ENCODE results near the gene ASMT. TPM values are rescaled to one million over a fixed set of nuclear protein-coding genes. Genes with fewer than 3 reads are reported as not detected.
"Not testable (repeated sequence)": the region's sequence is repeated elsewhere in the genome, so short reads cannot be mapped to it uniquely, and the experiment has no call there.

The ASMT gene
- total RNA-seq, 1 donor from 2014 or later, result not detected

GRCh38 chrX:1629244-1629643 is 14.4 kb downstream of the ASMT start:
- Mint-ChIP-seq H3K4me1 (ENCODE audit: low read depth) (no peaks in the 10 kb centered on the region), H3K4me3 (no peak overlapping the region), H3K27me3 (ENCODE audit: insufficient read depth) (no peaks in the 10 kb centered on the region), H3K9me3 (no peaks in the 10 kb centered on the region), H3K27ac (no peak overlapping the region), H3K36me3 (ENCODE audit: low read depth) (no peaks in the 10 kb centered on the region)
- no peak for DNase-seq (ENCODE audit: low spot score)
- intact Hi-C loops (cut with micrococcal nuclease), result no loop called here

- H3K4me1 Mint-ChIP-seq (ENCODE audit: low read depth), result peaks cover 5% of the 10 kb centered on the region
- H3K4me3 Mint-ChIP-seq, result no peak overlapping the region
- no peak for DNase-seq (ENCODE audit: low spot score)
- H3K9me3 Mint-ChIP-seq, result peaks cover 16% of the 10 kb centered on the region
- intact Hi-C loops (cut with micrococcal nuclease), result no loop called here
- H3K27ac Mint-ChIP-seq, result no peak overlapping the region
- H3K27me3 Mint-ChIP-seq (ENCODE audit: insufficient read depth), result peaks cover 4% of the 10 kb centered on the region
- H3K36me3 Mint-ChIP-seq (ENCODE audit: low read depth), result peaks cover 2% of the 10 kb centered on the region
These were observed 31.1 kb downstream of the ASMT start for GRCh38 chrX:1646009-1646408.

- peaks cover 4% of the 10 kb centered on the region for H3K27me3 Mint-ChIP-seq (ENCODE audit: insufficient read depth)
- H3K4me1 Mint-ChIP-seq (ENCODE audit: low read depth), result peaks cover 10% of the 10 kb centered on the region
- no peak overlapping the region for H3K4me3 Mint-ChIP-seq
- H3K9me3 Mint-ChIP-seq, result peaks cover 16% of the 10 kb centered on the region
- DNase-seq (ENCODE audit: low spot score), result no peak
- H3K36me3 Mint-ChIP-seq (ENCODE audit: low read depth), result peaks cover 2% of the 10 kb centered on the region
- no peak overlapping the region for H3K27ac Mint-ChIP-seq
- intact Hi-C loops (cut with micrococcal nuclease), result no loop called here
These were observed 34.8 kb downstream of the ASMT start for GRCh38 chrX:1649621-1650020.

DNA sequence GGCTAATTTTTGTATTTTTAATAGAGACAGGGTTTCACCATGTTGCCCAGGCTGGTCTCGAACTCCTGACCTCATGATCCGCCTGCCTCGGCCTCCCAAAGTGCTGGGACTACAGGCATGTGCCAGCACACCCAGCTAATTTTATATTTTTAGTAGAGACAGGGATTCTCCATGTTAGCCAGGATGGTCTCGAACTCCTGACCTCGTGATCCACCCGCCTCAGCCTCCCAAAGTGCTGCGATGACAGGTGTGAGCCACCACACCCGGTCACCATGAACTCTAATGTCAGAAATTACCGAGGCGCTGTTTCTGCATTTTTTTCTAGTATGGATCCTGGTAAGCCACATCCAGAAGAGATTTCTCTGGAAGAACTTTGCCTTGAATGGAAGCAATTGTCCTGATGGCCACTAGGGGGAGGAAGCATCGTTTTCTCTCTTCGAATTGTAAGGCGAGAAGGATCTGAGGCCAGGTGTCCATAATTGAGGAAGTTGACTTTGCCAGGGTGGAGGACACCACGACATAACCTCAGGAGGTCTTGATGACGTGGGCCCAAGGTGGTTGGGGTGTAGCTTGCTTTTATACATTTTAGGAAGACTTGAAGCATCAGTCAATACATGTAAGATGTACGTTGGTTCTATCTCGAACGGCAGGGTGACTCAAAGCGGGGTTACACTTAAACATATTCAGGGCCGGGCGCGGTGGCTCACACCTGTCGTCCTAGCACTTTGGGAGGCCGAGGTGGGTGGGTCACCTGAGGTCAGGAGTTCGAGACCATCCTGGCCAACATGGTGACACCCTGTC is 37.4 kb downstream of the ASMT start:
- not testable (repeated sequence) for H3K27ac Mint-ChIP-seq; H3K36me3 Mint-ChIP-seq (ENCODE audit: low read depth)
- intact Hi-C loops (cut with micrococcal nuclease), result loop anchor here (1.0 kb wide), 1 partner anchor 941 kb away; no protein-coding TSS in a partner anchor

DNA sequence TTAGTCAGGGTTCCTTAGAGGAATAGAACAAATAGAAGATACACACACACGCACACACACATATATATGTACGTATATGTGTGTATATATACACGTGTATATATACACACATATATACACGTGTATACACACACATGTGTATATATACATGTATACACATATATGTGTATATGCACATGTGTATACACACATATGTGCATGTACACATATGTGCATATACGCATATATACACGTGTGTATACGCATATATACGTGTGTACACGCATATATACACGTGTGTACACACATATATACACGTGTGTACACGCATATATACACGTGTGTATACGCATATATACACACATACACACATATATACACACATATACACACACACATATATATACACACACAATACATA is 41.5 kb downstream of the ASMT start:
- Mint-ChIP-seq H3K4me1 (ENCODE audit: low read depth) (peaks cover 36% of the 10 kb centered on the region), H3K9me3 (no peaks in the 10 kb centered on the region), H3K27ac (peak overlapping the region; percentile 99), H3K27me3 (ENCODE audit: insufficient read depth) (no peaks in the 10 kb centered on the region), H3K36me3 (ENCODE audit: low read depth) (peaks cover 9% of the 10 kb centered on the region), H3K4me3 (no peak overlapping the region)
- no peak for DNase-seq (ENCODE audit: low spot score)
- intact Hi-C loops (cut with micrococcal nuclease), result no loop called here

More for the DNA sequence above, 37.4 kb downstream of the ASMT start:
- peaks cover 13% of the 10 kb centered on the region for H3K4me1 Mint-ChIP-seq (ENCODE audit: low read depth)
- not testable (repeated sequence) for H3K27me3 Mint-ChIP-seq (ENCODE audit: insufficient read depth); H3K4me3 Mint-ChIP-seq; H3K9me3 Mint-ChIP-seq
- peak; percentile 6 for DNase-seq (ENCODE audit: low spot score)

DNA sequence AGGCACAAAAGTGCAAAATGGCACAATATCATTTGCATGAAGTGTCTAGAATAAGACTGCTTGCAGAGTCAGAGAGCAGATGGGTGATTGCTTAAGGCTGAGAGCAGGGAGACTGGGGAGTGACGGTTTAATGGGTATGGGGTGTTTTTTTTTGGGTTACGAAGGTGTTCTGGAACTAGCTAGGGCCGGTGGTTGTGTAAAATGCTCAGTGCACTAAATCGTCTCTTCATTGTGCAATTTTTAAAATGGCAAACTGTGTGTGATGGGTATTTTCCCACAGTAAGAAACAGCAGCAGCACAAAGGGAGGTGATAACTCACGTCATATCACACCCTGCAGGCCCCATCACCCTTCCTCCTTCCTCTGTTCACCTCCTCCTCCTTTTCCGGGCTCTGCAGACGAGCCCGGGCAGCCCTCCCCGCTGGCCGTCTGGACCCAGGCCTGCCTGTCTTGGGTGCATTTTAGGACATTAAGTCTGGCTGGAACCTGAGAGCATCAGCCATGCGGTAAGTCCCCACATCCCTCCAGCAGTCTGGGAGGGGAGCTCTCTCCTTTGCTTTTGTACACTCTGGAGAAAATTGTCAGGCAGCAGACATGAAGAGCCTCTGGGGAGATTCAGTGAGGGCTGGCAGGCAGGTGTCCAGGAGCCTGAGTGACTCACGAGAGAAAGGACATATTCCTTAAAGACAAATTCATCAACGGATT is 42.7 kb downstream of the ASMT start:
- DNase-seq (ENCODE audit: low spot score), result peak; percentile 51
- peak overlapping the region; percentile 98 for H3K4me3 Mint-ChIP-seq
- H3K36me3 Mint-ChIP-seq (ENCODE audit: low read depth), result peaks cover 9% of the 10 kb centered on the region
- H3K27ac Mint-ChIP-seq, result peak overlapping the region; percentile 99
- H3K27me3 Mint-ChIP-seq (ENCODE audit: insufficient read depth), result no peaks in the 10 kb centered on the region
- intact Hi-C loops (cut with micrococcal nuclease), result loop anchor here (1.0 kb wide), 2 partner anchors 66 to 952 kb away; partner anchors contain the start of gene AKAP17A
- H3K9me3 Mint-ChIP-seq, result no peaks in the 10 kb centered on the region
- H3K4me1 Mint-ChIP-seq (ENCODE audit: low read depth), result peaks cover 36% of the 10 kb centered on the region

DNA sequence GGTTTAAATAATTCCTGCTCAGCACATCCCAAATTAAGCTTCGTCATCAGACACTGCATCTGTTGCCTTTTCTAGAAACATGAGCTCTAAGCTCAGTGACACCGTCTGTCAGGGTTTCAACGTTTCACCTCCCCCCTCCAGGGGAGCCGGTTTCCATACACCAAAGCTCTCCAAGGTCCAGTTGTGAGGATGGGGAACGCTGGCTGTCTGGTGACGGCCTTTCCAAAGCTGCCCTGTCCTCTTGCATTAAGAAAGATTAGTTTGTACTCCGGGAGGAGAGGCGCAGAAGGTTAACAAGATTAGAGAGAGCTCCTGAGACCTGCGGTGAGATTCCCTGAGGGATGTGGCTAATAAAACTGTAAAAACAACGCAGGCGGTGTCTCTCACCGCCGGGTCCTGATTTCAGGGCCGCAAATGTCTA is 43.2 kb downstream of the ASMT start:
- H3K4me1 Mint-ChIP-seq (ENCODE audit: low read depth), result peaks cover 38% of the 10 kb centered on the region
- H3K36me3 Mint-ChIP-seq (ENCODE audit: low read depth), result peaks cover 10% of the 10 kb centered on the region
- intact Hi-C loops (cut with micrococcal nuclease), result no loop called here
- peak overlapping the region; percentile 99 for H3K27ac Mint-ChIP-seq
- DNase-seq (ENCODE audit: low spot score), result no peak
- no peaks in the 10 kb centered on the region for H3K27me3 Mint-ChIP-seq (ENCODE audit: insufficient read depth)
- no peaks in the 10 kb centered on the region for H3K9me3 Mint-ChIP-seq
- H3K4me3 Mint-ChIP-seq, result peak overlapping the region; percentile 98

DNA sequence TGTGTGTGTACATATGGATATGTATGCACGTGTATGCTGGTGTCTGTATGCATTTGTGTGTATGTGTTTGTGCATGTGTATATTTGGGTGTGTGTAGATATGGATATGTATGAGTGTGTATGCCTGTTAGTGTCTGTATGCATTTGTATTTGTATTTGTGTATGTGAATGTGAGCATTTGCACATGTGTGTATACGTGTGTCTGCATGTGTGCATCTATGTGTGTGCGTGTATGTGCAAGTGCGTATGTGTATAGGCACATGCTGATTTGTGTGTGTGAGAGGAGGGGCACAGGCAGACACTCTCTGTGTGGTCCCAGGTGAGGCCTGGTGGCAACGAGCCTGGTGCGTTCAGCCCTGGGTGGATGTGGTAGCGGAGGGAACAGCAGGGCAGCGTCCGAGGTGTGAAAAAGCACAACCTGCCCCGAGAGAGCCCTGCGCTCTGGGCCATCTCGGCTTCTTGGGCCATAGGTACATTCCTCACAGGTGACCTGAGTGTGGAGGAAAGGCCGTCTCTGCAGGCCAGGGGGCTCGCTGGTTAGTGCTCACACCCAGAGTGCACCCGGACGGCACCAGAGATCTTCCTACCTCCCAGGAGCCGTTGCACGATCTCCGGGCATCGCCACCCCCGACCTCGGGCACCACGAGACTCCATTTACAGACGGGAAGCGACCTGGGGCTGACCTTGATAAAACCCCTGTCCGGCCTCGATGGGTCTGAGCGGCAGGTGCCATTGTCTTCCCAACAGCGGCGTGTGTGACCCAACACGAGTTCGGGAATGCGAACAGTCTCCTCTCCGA is 45.0 kb downstream of the ASMT start:
- no peak overlapping the region for H3K27ac Mint-ChIP-seq
- H3K36me3 Mint-ChIP-seq (ENCODE audit: low read depth), result peaks cover 16% of the 10 kb centered on the region
- peak overlapping the region; percentile 98 for H3K4me3 Mint-ChIP-seq
- peaks cover 45% of the 10 kb centered on the region for H3K4me1 Mint-ChIP-seq (ENCODE audit: low read depth)
- H3K27me3 Mint-ChIP-seq (ENCODE audit: insufficient read depth), result no peaks in the 10 kb centered on the region
- intact Hi-C loops (cut with micrococcal nuclease), result loop anchor here (5.0 kb wide), 1 partner anchor 842 kb away; the partner anchor contains the start of genes DHRSX and ZBED1
- H3K9me3 Mint-ChIP-seq, result no peaks in the 10 kb centered on the region
- DNase-seq (ENCODE audit: low spot score), result no peak

DNA sequence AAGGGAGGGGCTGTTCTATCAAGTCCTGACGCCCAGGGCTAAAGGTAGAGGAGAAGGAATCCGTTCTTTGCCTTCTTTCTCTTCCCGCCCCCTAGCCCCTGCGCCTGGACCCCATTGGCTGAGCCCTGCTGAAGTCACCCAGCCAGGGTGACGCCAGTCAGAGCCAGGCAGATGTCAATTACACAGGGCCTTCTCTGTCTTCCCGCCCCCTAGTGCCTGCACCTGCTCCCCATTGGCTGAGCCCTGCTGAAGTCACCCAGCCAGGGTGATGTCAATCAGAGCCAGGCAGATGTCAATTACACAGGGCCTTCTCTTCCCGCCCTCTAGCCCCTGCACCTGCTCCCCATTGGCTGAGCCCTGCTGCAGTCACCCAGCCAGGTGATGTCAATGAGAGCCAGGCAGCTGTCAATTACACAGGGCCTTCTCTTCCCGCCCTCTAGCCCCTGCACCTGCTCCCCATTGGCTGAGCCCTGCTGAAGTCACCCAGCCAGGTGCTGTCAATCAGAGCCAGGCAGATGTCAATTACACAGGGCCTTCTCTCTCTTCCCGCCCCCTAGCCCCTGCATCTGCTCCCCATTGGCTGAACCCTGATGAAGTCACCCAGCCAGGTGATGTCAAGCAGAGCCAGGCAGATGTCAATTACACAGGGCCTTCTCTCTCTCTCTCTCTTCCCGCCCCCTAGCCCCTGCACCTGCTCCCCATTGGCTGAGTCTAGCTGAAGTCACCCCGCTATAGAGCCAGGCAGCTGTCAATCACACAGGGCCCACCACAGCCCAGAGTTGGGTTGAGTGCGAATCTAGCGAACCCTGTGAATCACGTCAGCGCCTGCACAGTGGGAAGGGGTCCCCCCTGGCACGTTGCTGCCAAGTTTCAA is 46.4 kb downstream of the ASMT start:
- Mint-ChIP-seq H3K36me3 (ENCODE audit: low read depth) (peaks cover 24% of the 10 kb centered on the region), H3K27ac (peak overlapping the region; percentile 73), H3K4me3 (peak overlapping the region; percentile 84), H3K9me3 (no peaks in the 10 kb centered on the region), H3K27me3 (ENCODE audit: insufficient read depth) (no peaks in the 10 kb centered on the region), H3K4me1 (ENCODE audit: low read depth) (peaks cover 45% of the 10 kb centered on the region)
- peak; percentile 80 for DNase-seq (ENCODE audit: low spot score)
- intact Hi-C loops (cut with micrococcal nuclease), result loop anchor here (1.0 to 5.0 kb wide), 5 partner anchors 21 to 948 kb away; partner anchors contain the start of genes DHRSX, SLC25A6 and ZBED1

DNA sequence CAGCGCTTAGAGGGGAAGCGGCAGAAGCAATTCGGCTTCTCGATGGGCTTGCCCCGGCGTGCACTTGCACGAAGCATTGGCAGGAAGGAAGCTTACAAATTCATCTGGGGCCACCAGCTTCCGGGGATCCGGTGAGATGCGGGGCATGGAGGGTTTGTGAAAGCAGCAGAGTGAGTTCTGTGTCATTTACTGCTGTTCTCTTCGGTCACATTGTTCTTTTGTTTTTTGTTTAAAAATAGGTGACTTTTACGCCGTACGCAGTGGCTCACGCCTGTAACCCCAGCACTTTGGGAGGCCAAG is 47.0 kb downstream of the ASMT start:
- intact Hi-C loops (cut with micrococcal nuclease), result loop anchor here (1.0 to 5.0 kb wide), 5 partner anchors 20 to 947 kb away; partner anchors contain the start of genes DHRSX, SLC25A6 and ZBED1
- Mint-ChIP-seq H3K27ac (peak overlapping the region; percentile 73), H3K9me3 (no peaks in the 10 kb centered on the region), H3K36me3 (ENCODE audit: low read depth) (peaks cover 30% of the 10 kb centered on the region), H3K4me1 (ENCODE audit: low read depth) (peaks cover 47% of the 10 kb centered on the region), H3K4me3 (peak overlapping the region; percentile 84), H3K27me3 (ENCODE audit: insufficient read depth) (no peaks in the 10 kb centered on the region)
- DNase-seq (ENCODE audit: low spot score), result no peak

DNA sequence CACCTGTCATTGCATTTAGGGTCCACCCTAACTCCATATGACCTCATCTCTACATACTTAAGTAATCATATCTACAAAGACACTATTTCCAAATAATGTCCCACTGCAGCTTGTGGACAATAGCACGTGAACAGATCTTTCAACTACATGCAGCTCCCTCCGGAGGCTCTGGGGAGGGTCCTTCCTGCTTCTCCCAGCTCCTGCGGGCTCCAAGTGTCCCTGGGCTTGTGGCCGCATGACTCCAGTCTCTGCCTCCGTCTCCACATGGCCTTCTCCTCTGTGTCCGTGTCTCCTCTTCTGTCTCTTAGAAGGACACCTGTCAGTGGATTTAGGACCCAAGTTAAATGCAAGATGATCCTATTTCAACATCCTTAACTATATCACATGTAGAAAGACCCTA is 52.7 kb downstream of the ASMT start:
- H3K27ac Mint-ChIP-seq, result no peak overlapping the region
- H3K27me3 Mint-ChIP-seq (ENCODE audit: insufficient read depth), result no peaks in the 10 kb centered on the region
- no peak overlapping the region for H3K4me3 Mint-ChIP-seq
- no peak for DNase-seq (ENCODE audit: low spot score)
- peaks cover 40% of the 10 kb centered on the region for H3K36me3 Mint-ChIP-seq (ENCODE audit: low read depth)
- no peaks in the 10 kb centered on the region for H3K9me3 Mint-ChIP-seq
- intact Hi-C loops (cut with micrococcal nuclease), result no loop called here
- peaks cover 16% of the 10 kb centered on the region for H3K4me1 Mint-ChIP-seq (ENCODE audit: low read depth)

GRCh38 chrX:1673337-1673736 is 58.5 kb downstream of the ASMT start:
- Mint-ChIP-seq H3K27me3 (ENCODE audit: insufficient read depth) (no peaks in the 10 kb centered on the region), H3K27ac (no peak overlapping the region), H3K9me3 (no peaks in the 10 kb centered on the region), H3K36me3 (ENCODE audit: low read depth) (peaks cover 14% of the 10 kb centered on the region), H3K4me3 (no peak overlapping the region), H3K4me1 (ENCODE audit: low read depth) (peaks cover under 1% of the 10 kb centered on the region)
- intact Hi-C loops (cut with micrococcal nuclease), result loop anchor here (1.0 kb wide), 2 partner anchors 920 to 954 kb away; no protein-coding TSS in a partner anchor
- DNase-seq (ENCODE audit: low spot score), result no peak

Data from activated T-helper 1 cell treated with anti-CD3 and anti-CD28 coated beads, Interleukin-12 subunit alpha, Interleukin-12 subunit beta, Interleukin-2, Interleukin-4 antibody, amounts not matched to agents 30 ng/mL and 10 ng/mL and 1 ng/mL, durations not matched to agents 14 hours and 24 hours and 36 hours (primary cell).